NCI-H2107 (cell line): ENCODE results near the gene BFSP2.

ENCODE experiments used
- DNase-seq: peaks from one replicate; lab custom pipeline; 2025; lab: John Stamatoyannopoulos, UW

Gene BFSP2

DNA sequence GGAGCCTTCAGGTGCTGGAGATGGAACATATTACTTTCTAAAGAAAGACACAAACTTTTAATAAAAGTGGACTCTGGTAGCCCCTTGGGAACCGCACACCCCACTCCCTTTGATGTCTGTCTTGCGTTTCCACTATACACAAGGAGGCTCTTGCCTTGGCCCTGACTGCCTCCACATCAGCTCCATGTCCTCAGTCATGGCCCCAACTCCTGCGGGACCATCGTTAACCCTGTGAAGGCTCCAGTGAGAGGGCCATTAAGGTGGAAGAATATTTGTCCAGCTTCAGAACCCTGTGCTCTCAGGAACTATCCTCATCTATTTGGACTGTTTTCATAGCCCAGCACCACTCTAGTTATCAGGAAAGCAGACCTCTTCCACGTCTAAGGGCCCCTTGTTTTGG lies 16.1 kb upstream of the BFSP2 start:
- no peak for DNase-seq

DNA sequence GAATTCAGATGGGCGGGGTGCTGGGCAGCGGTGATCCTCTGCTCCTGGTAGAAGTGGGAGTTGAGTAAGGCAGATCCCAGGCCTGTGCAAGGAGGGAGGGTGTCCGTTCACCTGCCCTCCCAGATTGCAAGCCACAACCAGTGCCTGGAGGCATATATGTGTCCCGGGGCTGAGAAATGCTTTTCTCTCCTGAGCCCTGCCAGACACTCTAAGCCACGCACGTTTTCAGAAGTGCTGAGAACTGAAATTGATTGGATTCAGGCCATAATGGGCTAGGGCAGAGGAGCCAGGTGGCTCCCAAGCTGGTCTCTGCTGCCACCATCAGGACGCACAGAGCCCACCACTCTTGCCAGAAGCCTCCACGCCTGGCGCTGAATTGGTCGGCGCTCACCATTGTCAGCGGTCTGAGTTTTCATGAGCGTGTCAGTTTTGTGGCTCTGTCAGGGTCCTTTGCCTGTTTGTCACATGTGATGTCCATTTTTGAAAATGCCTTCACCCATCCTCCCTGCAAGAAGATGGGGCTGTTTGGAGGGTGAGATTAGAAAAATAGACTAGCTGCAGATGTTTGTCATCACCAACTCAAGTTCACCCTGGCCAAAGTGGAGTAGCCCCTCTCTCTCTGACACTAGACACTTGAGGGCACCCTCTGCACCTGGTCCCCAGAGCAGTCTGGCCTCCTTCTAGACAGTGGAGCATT lies 15.4 kb upstream of the BFSP2 start:
- DNase-seq: peak; percentile 79

DNA sequence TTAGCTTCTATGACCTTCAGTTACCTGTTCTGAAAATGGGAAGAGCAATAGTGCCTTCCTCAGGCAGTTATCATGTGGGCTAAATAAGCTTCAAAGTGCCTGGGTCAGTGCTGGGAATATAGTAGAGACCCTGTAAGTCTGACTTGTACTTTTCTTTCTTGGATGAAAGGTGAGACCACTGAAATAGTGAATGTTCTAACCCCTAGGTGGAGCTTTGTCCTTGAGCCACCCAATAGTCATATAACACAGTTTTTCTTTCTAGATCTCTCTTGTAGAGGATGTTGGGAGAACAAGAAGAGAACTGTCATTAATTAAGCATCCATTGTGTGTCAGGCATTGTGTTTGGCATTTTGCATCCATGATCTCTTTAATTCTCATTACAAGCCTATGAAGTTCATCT lies 13.0 kb upstream of the BFSP2 start:
- DNase-seq: no peak

DNA sequence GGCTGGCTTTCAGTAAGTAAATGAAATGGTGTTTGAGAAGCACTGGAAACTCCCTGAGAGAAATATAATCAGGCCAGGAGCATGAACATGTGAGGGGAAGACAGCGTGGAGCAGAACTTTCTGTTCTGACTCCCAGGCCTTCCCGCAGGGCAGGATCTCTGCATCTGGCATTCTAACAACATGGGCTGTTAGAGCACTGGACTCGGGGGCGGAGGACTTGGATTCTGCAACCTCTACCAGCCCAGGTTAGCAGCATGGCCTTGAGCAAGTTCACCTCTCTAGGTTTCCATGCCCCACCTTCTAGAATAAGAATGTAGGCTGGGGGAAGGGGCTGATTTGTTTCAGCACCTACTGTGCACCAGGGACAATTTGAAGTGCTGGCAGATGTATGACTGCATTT lies 12.5 kb upstream of the BFSP2 start:
- DNase-seq: no peak

DNA sequence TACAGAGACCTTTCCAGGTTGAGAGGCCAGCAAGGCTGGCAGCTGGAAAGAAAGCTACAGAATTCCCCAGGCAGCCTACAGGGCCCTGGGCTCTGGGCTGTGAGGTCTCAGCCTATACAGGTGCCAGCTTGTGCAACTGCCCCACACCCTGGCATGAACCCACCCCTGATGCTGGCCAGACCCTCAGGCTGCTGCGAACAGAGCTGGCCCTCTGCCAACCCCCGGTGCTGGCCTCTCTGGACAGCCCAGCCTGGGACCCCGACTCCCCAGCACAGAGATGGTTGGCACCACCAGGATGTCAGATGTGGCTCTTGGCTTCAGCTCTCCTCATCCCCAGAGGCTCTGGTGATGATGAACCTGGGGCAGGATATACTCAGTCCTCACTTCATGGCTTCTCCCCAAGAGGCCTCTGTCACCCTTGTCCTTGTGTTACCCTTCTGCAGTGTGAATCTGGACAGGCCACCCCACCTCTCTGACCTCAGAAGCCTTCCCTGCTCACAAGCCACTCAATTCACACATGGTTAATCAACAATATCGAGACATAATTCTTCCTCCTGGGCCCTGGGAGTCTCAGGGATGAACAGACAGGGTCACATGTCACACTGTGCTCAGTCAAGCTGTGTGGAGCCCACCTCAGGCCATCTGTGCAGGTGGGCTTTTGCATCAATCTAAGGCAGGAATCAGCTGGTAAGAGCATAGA lies 11.0 kb upstream of the BFSP2 start:
- DNase-seq: no peak

DNA sequence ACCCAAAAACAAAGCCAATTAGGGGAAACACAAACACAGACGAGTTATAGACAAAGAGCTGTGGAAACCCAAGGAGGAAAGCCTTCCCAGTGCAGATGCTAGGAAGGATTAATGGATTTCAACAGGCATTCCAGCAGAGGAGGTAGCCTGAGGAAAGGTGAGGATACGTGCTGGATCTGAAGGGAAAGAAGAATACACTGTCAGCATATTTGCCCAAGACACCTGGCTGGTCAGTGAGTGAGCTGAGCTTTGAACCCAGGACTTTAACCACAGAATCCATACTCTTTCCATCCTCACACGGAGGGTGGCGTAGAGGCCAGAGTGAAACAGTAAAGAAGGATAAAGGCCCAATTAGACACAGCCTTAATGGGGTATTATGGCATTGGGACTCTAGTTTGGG lies 9.1 kb upstream of the BFSP2 start:
- DNase-seq: no peak

DNA sequence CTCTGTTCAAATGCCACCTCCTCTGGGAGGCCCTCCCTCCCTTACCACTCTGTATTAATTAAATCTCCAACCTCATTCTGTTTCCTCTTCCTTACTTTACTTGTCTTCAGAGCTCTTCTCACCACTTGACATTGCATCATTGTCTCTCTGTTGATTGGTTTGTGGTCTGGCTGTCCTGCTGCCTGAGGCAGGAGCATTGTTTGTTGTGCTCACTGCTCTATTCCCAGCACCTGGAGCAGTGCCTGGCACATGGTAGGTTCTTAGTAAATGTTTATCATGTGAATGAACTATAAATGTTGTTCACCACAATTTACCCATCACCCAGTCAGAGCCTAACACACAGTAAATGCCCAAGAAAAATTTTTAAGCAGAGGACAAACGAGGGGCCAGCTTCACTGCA lies 6.7 kb upstream of the BFSP2 start:
- DNase-seq: no peak

DNA sequence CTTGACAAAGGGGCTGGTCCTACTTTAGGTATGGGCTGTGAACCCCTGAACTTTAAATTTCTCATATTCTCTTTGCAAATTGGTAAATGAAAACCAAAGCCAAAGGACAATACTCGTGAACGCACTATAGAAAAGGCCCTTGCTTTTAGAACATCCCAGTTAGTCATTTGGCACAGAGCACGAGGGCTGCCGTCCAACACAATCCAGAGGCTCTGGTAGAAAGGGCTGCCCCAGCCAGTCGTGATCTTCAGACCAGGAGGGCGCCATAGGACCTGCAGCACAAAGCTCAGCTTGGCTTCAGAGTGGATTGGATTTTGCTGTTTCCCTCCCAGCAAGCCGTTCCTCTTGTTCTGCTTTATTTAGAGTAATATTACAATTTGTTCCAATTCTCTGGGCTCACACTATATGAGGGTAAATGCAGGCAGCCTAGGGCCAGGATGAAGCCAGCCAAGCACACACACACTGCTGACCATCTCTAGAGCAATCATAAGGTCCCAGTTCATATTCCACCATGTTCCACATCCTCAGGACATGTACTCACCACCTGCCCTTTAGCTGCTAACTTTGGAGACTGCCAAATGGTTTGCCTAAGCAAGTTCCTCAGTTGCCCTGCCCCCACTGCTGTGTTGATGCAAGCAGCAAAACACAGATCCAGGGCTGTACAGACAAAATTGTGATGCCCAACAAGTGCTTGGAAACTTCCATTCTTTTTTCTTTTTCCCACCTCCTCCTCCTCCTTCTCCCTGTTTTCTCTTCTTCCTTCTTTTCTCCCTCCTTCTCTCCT lies 6.0 kb upstream of the BFSP2 start:
- DNase-seq: no peak

DNA sequence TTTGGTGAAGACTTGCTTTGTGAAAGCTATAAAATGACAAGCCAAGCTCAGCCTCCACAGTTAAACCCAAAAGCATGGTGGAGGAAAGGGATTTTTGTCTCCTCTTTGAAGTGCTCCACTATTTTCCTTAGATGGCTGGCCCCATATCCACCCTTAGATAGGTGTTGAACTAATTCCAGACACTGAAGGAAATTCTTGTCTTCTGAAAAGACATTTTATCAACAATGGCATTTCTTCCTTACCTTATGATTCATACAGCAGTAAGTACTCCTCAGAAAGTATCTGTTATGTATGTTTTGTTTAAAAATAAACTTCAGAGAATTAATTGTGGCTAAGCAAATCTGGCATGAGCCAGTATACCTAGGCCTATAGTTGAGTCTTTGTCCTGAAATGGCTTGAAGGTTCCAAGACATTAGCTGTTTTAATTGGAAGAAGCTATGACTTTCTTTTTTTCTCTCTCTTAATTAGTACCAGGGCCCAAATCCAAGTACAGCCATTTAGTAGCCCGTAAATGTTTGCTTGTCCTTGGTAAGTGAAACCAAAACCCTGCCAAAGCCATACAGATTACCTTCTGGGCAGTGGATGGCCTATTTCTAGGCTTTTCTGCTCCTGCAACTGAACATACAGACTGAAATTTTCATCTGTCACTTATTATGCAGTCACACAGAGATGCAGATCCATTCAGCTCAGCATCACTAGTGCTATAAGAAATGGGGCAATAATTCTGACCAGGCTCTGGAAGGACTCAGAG lies 5.1 kb upstream of the BFSP2 start:
- no peak for DNase-seq

DNA sequence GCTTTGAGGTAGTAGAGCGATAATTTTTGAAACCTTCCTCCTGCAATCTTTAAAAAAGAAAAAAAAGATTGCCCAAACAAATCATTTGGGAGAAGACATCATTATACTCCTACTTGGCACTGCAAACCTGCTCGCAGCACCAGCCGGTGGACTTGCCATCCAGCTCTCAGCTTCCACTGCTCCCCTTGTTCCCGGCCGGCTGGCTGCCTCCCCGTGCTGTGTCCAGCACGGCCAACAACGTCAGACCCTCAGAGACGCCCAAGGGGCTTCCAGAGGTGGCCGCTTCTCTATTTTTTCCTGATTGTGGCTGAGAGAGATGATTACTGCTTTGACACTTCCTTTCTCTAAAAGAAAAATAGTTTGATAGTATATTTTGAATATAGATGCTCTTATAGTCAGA lies 3.0 kb upstream of the BFSP2 start:
- DNase-seq: no peak

DNA sequence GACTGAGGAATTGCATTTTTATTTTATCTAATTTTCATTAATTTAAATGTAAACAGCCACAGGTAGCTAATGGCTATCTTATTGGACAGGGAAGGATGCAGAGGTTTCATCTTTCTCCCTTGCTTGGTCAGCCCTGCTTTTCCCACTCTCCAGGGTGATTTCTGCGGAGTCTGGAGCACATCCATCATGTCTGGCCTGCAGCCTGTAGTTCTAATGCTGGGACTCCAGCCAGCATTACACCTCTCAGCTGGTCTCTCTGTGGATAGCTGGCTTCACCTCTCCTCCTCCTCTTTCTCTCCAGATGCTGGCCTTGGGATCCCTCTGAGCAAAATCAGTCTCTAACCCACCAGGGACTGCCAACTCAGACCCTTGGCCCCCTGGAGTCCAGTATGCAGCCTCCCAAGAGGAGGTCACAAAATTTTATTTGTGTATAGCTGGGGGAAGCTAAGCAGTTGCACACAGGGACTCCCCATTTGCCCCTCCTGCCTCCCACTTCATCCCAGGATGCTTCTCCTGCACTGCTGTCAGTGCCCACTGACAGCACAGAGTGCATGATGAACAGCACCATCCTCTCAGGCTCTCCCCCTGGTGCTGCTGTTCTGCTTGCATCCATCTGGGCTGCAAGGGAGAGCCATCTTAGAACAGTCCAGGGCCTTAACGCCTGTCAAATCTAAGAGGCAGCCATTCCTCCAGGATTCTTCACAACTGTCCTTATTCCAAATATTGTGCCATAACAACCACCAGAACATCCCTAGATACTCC lies 1.7 kb downstream of the BFSP2 start:
- no peak for DNase-seq

DNA sequence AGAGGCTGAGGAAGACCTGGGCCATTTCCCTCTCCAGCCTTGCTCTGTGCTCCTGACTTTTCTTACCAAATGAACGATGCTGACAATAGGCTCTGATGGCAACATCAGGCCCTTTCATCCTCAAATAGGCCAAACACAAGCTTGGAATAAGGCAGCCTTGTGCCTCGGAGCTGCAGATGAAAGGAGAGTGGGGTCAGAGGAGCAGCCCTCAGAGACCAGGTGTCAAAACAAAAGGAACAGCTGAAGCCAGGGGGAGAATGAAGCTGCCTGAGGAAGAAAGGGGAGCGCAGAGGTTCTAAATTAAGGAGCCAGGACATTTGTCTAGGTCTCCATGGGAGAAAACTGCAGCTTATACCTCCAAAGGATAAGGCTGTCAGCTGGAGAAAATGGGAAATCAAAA lies 5.1 kb downstream of the BFSP2 start:
- DNase-seq: no peak

DNA sequence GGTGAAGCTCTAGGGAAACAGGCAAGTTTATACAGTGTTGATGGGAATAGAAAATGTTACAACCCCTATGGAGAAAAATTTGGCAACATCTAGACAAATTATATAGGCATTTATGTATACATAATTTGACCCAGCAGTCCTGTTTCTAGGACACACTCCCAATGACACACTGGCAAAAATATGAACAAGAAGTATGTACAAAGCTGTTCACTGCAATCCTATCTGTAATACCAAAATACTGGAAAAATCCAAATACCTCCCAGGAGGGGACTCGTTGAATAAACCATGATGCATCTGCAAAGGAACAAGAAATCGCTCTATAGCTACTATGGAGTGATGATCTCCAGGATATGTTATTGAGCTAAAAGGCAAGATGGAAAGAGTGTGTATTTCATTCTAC lies 8.5 kb downstream of the BFSP2 start:
- no peak for DNase-seq

DNA sequence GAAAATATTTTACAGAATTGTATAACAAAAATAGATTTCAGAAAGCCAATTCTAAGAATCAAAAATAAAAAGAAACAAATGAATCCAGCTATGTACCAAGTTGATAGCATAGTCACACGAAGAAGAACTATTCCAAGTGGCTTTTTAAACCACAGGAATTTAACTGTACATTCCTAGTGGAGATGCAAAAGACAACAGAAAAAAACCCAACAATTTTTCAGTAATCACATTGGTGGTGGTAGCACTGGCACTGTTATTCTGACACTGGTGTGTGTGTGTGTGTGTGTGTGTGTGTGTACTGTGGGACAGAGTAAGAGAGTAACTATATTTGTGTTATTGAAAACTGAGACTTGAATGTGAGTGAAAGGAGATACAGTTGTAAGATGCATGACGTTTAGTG lies 9.1 kb downstream of the BFSP2 start:
- no peak for DNase-seq

DNA sequence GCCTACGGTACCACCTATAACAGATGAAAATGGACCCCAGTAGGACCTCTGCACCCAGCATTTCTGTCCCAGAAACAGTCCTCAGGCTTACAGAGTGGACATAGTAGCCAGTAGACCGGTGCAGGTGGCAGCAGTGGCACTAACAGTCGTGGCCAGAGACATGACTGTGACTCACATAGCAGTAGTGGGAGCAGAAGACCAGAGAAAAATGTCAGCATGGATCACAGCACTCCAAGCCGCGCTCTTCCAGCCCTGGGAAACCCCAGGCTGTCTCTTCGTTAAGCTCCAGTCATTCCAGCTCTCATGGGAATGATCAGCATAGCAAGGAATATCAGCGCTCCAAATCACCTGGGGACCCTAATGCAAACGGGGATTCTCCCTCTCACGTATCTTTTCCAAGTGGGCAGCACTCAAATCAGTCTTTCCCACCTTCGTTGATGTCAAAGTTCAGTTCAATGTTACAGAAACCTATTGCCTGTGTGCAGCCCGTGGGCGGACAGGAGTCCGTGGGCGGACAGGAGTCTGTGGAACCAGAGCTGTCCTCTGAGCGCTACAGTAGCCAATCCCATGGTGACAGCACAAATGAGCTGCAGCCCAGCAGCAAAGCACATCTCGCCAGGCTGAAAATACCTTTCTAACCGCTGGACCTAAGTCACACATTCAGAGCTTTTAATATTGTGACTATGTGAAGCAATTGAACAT lies 10.5 kb downstream of the BFSP2 start:
- DNase-seq: no peak

DNA sequence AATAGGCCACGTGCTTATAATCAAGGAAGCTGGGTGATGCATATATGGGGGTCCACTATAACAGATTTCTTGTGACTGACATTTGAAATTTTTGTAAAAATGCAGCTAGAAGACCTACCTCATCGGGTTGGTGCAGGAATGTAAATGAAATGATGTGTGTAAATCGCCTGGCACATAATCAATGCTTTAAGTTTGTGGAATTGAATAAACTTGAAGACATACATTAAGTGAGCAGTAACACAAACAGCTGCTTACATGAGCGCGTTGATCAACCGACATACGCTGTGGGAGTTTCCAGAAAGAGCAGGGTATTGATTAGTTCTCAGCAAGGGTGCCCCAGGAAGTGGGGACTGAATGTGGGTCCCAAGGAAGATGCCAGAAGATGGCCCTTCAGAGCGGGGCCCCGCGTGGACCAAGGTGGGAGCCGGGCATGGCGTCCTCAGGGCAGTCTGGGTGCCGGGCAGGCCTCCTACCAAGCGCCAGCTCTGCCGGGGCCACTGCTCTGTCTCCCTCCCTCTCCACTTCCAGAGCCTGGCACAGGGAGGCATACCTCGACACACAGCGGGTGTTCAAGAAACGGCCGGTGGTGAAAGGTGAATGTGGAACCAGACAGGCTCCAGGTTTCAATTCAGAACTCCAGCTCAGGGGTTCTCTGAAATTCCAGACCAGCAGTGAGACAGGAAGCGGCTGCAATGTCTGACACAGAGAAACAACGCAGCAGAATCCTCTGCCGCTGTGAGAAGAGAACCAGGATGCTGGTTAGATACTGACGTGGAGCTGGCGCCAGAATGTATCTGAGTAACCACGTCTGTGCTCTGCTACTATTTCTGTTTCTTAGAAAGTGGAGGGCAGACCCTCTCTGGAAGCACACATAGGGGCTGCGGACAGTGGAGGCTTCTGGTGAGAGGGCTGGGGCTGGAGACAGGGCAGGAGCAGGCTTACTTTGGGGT lies 12.6 kb downstream of the BFSP2 start:
- no peak for DNase-seq

DNA sequence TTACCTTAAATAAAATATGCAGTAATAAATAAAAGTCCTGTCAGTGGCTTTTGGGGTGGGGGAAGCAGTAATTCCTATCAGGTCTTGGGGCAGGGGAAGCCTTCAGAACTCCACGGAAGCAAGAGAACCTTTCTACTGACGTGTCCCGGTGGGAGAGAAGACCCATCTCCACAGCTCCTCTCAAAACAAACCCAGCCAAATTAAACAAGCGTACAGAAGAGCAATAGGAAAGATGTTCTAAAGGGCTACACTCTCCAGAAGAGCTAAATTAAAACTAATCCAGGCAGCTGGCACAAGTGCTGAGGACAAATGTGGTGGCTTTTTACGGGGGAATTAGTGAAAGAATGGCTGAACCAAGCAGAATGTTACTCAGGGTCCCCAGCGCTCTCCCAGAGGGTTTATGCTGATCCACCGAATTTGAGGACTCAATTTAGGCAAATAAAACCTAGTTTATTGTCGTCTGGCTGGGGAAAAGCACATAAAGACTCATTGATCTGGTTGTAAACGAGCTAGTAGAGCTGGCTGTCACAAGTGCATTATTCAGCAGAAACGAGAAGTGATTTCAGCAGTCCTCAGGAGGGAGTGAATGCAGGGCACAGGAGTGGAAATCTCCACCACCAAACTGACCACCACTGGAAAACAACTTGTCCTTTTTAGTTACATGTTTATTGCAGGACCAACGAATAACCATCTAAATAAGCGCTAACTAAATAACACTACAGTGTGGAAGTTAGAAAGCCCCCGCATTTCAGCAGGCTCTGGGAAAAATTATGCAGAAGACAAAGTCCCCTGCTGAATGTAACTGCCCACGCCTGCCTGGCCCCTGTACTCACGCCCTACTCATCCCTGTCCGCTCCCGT lies 13.5 kb downstream of the BFSP2 start:
- no peak for DNase-seq

DNA sequence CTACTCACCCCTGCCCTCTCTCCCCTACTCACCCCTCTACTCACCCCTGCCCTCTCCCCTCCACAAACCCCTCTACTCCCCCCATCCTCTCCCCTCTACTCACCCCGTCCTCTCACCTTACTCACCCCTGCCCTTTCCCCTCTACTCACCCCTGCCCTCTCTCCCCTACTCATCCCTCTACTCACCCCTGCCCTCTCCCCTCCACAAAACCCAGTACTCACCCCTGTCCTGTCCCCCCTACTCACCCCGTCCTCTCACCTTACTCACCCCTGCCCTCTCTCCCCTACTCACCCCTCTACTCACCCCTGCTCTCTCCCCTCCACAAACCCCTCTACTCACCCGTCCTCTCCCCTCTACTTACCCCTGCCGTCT lies 14.2 kb downstream of the BFSP2 start:
- DNase-seq: no peak

DNA sequence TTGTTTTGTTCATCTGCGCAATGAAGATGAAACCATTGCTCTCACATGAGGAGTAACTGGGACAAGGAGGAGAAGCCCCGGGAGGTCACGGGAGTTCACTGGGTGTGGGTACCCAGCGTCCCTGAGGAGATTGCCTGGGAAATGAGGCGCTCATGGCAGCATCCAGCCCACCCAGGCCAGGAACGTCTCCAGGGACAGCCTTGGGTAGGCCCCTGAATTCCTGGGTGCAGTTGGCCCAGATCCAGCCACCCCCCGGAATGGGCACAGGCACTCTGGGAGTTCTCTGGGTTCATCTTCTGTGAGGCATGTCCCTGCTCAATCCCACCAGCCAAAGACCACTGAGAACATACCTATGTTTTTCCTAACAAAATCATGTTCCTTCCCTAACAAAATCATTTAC lies 18.5 kb downstream of the BFSP2 start:
- no peak for DNase-seq
